Naive thymus-derived CD4-positive, alpha-beta T cell (primary cell): ENCODE results near the gene AP2B1. TPM values are rescaled to one million over a fixed set of nuclear protein-coding genes. Genes with fewer than 3 reads are reported as not detected.

Experiments
- ATAC-seq: fragments of 150-1000 bp; cut with Tn5 transposase; 2 replicates; pipeline ENCODE4 v1.10.0; 2021; ENCODE audit warnings: mild to moderate bottlenecking, moderate library complexity
- CTCF ChIA-PET: fragments of 350-600 bp; sonication (Branson Sonifier 250); formaldehyde crosslinking; loops from one replicate; lab custom pipeline; 2021; ENCODE audit warnings: antibody characterized with exemption; lab: Charles Lee
- POLR2A ChIA-PET: fragments of 350-600 bp; sonication (Branson Sonifier 250); formaldehyde crosslinking; loops from one replicate; lab custom pipeline; 2021; ENCODE audit warnings: antibody characterized with exemption, inconsistent platforms; lab: Charles Lee
- DNase-seq, 9 donors: peaks; one replicate each; pipeline versions ENCODE4 v3.0.0 to v3.0.0-alpha.2; 2020 to 2022; ENCODE audit warnings: mixed read lengths in 1 of 9
- H3K27ac ChIP-seq: one replicate; pipeline ENCODE4 v1.7.0; 2013; ENCODE audit warnings: mild to moderate bottlenecking, low read depth, low read length, moderate library complexity
- H3K27me3 ChIP-seq, 2 donors: one replicate each; pipeline ENCODE4 v1.7.0; 2013; ENCODE audit warnings: low read length in 2 of 2, mild to moderate bottlenecking in 2 of 2, moderate library complexity in 2 of 2; ENCODE audit not compliant: control insufficient read depth in 2 of 2, insufficient read depth in 2 of 2
- H3K36me3 ChIP-seq, 3 experiments: 1 replicate in 2 of 3; 2 replicates in 1 of 3; pipeline ENCODE4 v1.7.0; 2013; ENCODE audit warnings: low read length in 3 of 3, mild to moderate bottlenecking in 3 of 3, moderate library complexity in 1 of 3; ENCODE audit not compliant: insufficient read depth in 3 of 3, control insufficient read depth in 2 of 3
- H3K4me1 ChIP-seq, 2 donors: one replicate each; pipeline ENCODE4 v1.7.0; 2013; ENCODE audit warnings: low read length in 2 of 2, mild to moderate bottlenecking in 2 of 2, moderate library complexity in 1 of 2; ENCODE audit not compliant: control insufficient read depth in 2 of 2, insufficient read depth in 2 of 2
- H3K4me3 ChIP-seq: 2 replicates; pipeline ENCODE4 v1.7.0; 2013; ENCODE audit warnings: mild to moderate bottlenecking, low read length
- H3K9me3 ChIP-seq, 3 experiments: 1 replicate in 2 of 3; 2 replicates in 1 of 3; pipeline ENCODE4 v1.7.0; 2013; ENCODE audit warnings: low read length in 3 of 3; ENCODE audit not compliant: control insufficient read depth in 2 of 3
- H3K27ac Mint-ChIP-seq, 9 donors: one replicate each; pipeline ENCODE4 v1.8.0; 2020 to 2022; ENCODE audit warnings: mixed read lengths in 9 of 9, mild to moderate bottlenecking in 8 of 9, moderate library complexity in 5 of 9, inconsistent platforms in 2 of 9
- H3K27me3 Mint-ChIP-seq, 5 donors: one replicate each; pipeline ENCODE4 v1.8.0; 2021 to 2022; ENCODE audit warnings: mixed read lengths in 5 of 5, mild to moderate bottlenecking in 1 of 5
- H3K36me3 Mint-ChIP-seq, 5 donors: one replicate each; pipeline ENCODE4 v1.8.0; 2020 to 2022; ENCODE audit warnings: mixed read lengths in 5 of 5, mild to moderate bottlenecking in 3 of 5, inconsistent platforms in 1 of 5
- H3K4me1 Mint-ChIP-seq, 7 donors: one replicate each; pipeline ENCODE4 v1.8.0; 2020 to 2022; ENCODE audit warnings: mixed read lengths in 7 of 7, mild to moderate bottlenecking in 3 of 7, inconsistent platforms in 1 of 7
- H3K4me3 Mint-ChIP-seq, 10 donors: one replicate each; pipeline ENCODE4 v1.8.0; 2020 to 2022; ENCODE audit warnings: mild to moderate bottlenecking in 10 of 10, mixed read lengths in 10 of 10, moderate library complexity in 6 of 10, inconsistent platforms in 2 of 10
- H3K9me3 Mint-ChIP-seq, 11 donors: one replicate each; pipeline ENCODE4 v1.8.0; 2020 to 2022; ENCODE audit warnings: mixed read lengths in 11 of 11, mild to moderate bottlenecking in 4 of 11, inconsistent platforms in 1 of 11, moderate library complexity in 1 of 11
- intact Hi-C, 2 donors: fragments of 100-400 bp; cut with micrococcal nuclease; formaldehyde crosslinking; loops; one replicate each; pipeline ENCODE4 v1.15.1; 2023
- polyA plus RNA-seq, 2 donors: library from polyadenylated mRNA; unstranded; fragments of 300-500 nt; fragmentation: Illumina TruSeq; gene quantifications; one replicate each; pipeline ENCODE4 v1.2.3, GENCODE V29; 2021
- total RNA-seq, 6 experiments: library from RNA in 5 of 6; stranded (reverse) in 5 of 6; gene quantifications; 1 replicate in 5 of 6; 2 replicates in 1 of 6; pipeline ENCODE4 v1.2.3 and lab custom pipeline; 2021 to 2026

Gene AP2B1
- total and polyA plus RNA-seq, 7 experiments from 2014 or later: 49.0 to 197 (median 102) TPM

- Mint-ChIP-seq H3K27me3 (no peaks in the 10 kb centered on the region), H3K4me3 (no peak overlapping the region), H3K27ac (peak overlapping the region in 1 of 9 donors; percentile 48), H3K4me1 (no peaks in the 10 kb centered on the region), H3K36me3 (peaks cover 3 to 51% (median 34%) of the 10 kb centered on the region in 5 donors), H3K9me3 (no peaks in the 10 kb centered on the region)
- H3K36me3 ChIP-seq: peaks cover 7 to 36% (median 12%) of the 10 kb centered on the region in 3 experiments
- DNase-seq (no peak), ATAC-seq (no peak)
- H3K27ac ChIP-seq: no peak overlapping the region
- H3K9me3 ChIP-seq: no peaks in the 10 kb centered on the region
- CTCF ChIA-PET: no interaction called here
- intact Hi-C loops: no loop called here
- no peaks in the 10 kb centered on the region for H3K27me3 ChIP-seq
- POLR2A ChIA-PET: no interaction called here
- H3K4me3 ChIP-seq: no peak overlapping the region
- H3K4me1 ChIP-seq: no peaks in the 10 kb centered on the region
These were observed 79.9 kb downstream of the AP2B1 start for GRCh38 chr17:35666967-35667532.

GRCh38 chr17:35668802-35669201 lies 81.7 kb downstream of the AP2B1 start:
- Mint-ChIP-seq H3K27me3 (no peaks in the 10 kb centered on the region), H3K9me3 (peaks cover 0 to 1% (median 0%) of the 10 kb centered on the region in 11 donors), H3K4me1 (peaks cover 0 to 1% (median 0%) of the 10 kb centered on the region in 7 donors), H3K36me3 (peaks cover 3 to 37% (median 33%) of the 10 kb centered on the region in 5 donors), H3K4me3 (no peak overlapping the region), H3K27ac (peak overlapping the region in 2 of 9 donors; percentile 15 to 25)
- ChIA-PET CTCF (no interaction called here), POLR2A (interaction anchor here (0.9 kb wide), 1 partner anchor 700 kb away, joined by 3 read pairs; no protein-coding TSS in a partner anchor)
- ATAC-seq (no peak), DNase-seq (no peak)
- Histone ChIP-seq H3K9me3 (no peaks in the 10 kb centered on the region), H3K27ac (no peak overlapping the region), H3K36me3 (peaks cover 7 to 36% (median 17%) of the 10 kb centered on the region in 3 experiments), H3K4me1 (no peaks in the 10 kb centered on the region), H3K4me3 (no peak overlapping the region), H3K27me3 (no peaks in the 10 kb centered on the region)
- intact Hi-C loops: no loop called here

GRCh38 chr17:35674552-35674951 lies 87.4 kb downstream of the AP2B1 start:
- ATAC-seq (no peak), DNase-seq (no peak)
- intact Hi-C loops: no loop called here
- no peak overlapping the region for H3K27ac Mint-ChIP-seq
- H3K36me3 Mint-ChIP-seq: peaks cover 3 to 55% (median 48%) of the 10 kb centered on the region in 5 donors
- peaks cover 7 to 51% (median 21%) of the 10 kb centered on the region in 3 experiments for H3K36me3 ChIP-seq
- H3K4me3 ChIP-seq: no peak overlapping the region
- H3K27ac ChIP-seq: no peak overlapping the region
- H3K4me1 ChIP-seq: no peaks in the 10 kb centered on the region
- ChIA-PET POLR2A (no interaction called here), CTCF (no interaction called here)
- no peaks in the 10 kb centered on the region for H3K9me3 ChIP-seq
- no peaks in the 10 kb centered on the region for H3K27me3 Mint-ChIP-seq
- peaks cover 0 to 1% (median 0%) of the 10 kb centered on the region in 11 donors for H3K9me3 Mint-ChIP-seq
- H3K4me3 Mint-ChIP-seq: no peak overlapping the region
- H3K4me1 Mint-ChIP-seq: peaks cover 0 to 24% (median 15%) of the 10 kb centered on the region in 7 donors
- no peaks in the 10 kb centered on the region for H3K27me3 ChIP-seq

GRCh38 chr17:35676441-35676840 lies 89.3 kb downstream of the AP2B1 start:
- Histone ChIP-seq H3K36me3 (peaks cover 8 to 50% (median 19%) of the 10 kb centered on the region in 3 experiments), H3K4me1 (no peaks in the 10 kb centered on the region), H3K27me3 (no peaks in the 10 kb centered on the region), H3K27ac (no peak overlapping the region), H3K9me3 (no peaks in the 10 kb centered on the region), H3K4me3 (no peak overlapping the region)
- Mint-ChIP-seq H3K27me3 (no peaks in the 10 kb centered on the region), H3K9me3 (peaks cover 0 to 1% (median 0%) of the 10 kb centered on the region in 11 donors), H3K4me1 (peaks cover 0 to 24% (median 17%) of the 10 kb centered on the region in 7 donors), H3K36me3 (peaks cover 3 to 50% (median 48%) of the 10 kb centered on the region in 5 donors), H3K27ac (peak overlapping the region in 3 of 9 donors; percentile 18 to 56 (median 35)), H3K4me3 (no peak overlapping the region)
- DNase-seq: no peak
- intact Hi-C loops: no loop called here
- POLR2A ChIA-PET: no interaction called here
- no peak for ATAC-seq
- CTCF ChIA-PET: no interaction called here

GRCh38 chr17:35679007-35679682 lies 92.0 kb downstream of the AP2B1 start:
- Mint-ChIP-seq H3K9me3 (no peaks in the 10 kb centered on the region), H3K4me3 (no peak overlapping the region), H3K27me3 (no peaks in the 10 kb centered on the region), H3K27ac (peak overlapping the region in 2 of 9 donors; percentile 20 to 51), H3K36me3 (peaks cover 0 to 63% (median 43%) of the 10 kb centered on the region in 5 donors), H3K4me1 (peaks cover 0 to 24% (median 17%) of the 10 kb centered on the region in 7 donors)
- no peak overlapping the region for H3K4me3 ChIP-seq
- H3K27ac ChIP-seq: no peak overlapping the region
- ATAC-seq (no peak), DNase-seq (no peak)
- H3K27me3 ChIP-seq: no peaks in the 10 kb centered on the region
- no peaks in the 10 kb centered on the region for H3K9me3 ChIP-seq
- POLR2A ChIA-PET: no interaction called here
- CTCF ChIA-PET: interaction anchor here (0.6 to 0.7 kb wide), 2 partner anchors 19 to 21 kb away, joined by 3 to 5 read pairs; no protein-coding TSS in a partner anchor
- no peaks in the 10 kb centered on the region for H3K4me1 ChIP-seq
- H3K36me3 ChIP-seq: peaks cover 3 to 53% (median 10%) of the 10 kb centered on the region in 3 experiments
- intact Hi-C loops: no loop called here

GRCh38 chr17:35683591-35683990 lies 96.5 kb downstream of the AP2B1 start:
- Histone ChIP-seq H3K36me3 (peaks cover 12 to 69% (median 13%) of the 10 kb centered on the region in 3 experiments), H3K27me3 (no peaks in the 10 kb centered on the region), H3K4me1 (no peaks in the 10 kb centered on the region), H3K4me3 (no peak overlapping the region), H3K9me3 (no peaks in the 10 kb centered on the region), H3K27ac (no peak overlapping the region)
- DNase-seq (no peak), ATAC-seq (no peak)
- POLR2A ChIA-PET: no interaction called here
- no peak overlapping the region for H3K27ac Mint-ChIP-seq
- H3K36me3 Mint-ChIP-seq: peaks cover 8 to 70% (median 50%) of the 10 kb centered on the region in 5 donors
- intact Hi-C loops: no loop called here
- peaks cover 4 to 14% (median 4%) of the 10 kb centered on the region in 7 donors for H3K4me1 Mint-ChIP-seq
- H3K4me3 Mint-ChIP-seq: no peak overlapping the region
- no peaks in the 10 kb centered on the region for H3K27me3 Mint-ChIP-seq
- no peaks in the 10 kb centered on the region for H3K9me3 Mint-ChIP-seq
- CTCF ChIA-PET: no interaction called here
